D341Med (cell line): ENCODE data around the gene GJC2.
A peak's percentile ranks its signal among the peaks of the same experiment; 100 is the strongest.
"Not testable (repeated sequence)": the region's sequence is repeated elsewhere in the genome, so short reads cannot be mapped to it uniquely, and the experiment has no call there.

Source experiments
- DNase-seq: peaks from one replicate; pipeline ENCODE4 v3.0.0; 2012; ENCODE audit warnings: low spot score

The GJC2 gene

DNA sequence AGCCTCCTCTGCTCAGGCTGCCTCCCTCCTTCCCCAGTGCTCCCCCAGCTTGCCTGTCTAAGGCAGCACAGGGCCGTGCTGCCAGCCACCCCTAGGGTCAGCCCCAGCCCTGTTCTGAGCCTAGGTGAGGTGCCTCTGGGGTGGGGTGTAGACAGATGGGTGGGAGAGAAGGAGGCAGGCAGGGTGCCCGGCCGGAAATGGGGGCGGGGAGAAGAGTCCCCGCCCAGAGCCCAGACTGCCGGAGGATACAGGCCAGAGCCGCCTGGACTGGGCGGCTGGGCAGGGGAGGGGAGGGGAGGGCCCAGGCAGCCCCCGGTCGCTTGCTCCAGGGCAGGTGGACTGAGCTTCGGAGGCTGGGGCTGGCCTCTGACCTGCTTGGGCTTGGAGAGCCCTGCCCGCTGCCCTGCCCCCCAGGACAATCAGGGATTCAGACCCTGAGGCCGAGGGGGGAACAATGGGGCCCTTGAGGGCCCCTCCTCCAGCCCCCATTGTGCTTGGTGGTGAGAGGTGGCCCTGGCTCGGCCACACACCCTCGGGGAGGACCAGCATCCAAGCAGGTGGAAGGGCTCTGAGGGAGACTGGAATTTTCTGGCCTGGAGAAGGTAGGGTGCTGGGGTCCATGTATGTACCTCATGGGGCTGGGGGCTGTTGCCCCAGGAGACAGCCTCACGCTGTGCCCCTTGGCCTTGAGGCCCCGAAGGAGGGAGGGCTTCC is at the start of gene GJC2:
TSS of gene GJC2 (plus strand) at position 525 of the 714 bp plus-strand sequence. CDS start 7,829 bp downstream, outside the sequence.
- DNase-seq = peak; percentile 45

DNA sequence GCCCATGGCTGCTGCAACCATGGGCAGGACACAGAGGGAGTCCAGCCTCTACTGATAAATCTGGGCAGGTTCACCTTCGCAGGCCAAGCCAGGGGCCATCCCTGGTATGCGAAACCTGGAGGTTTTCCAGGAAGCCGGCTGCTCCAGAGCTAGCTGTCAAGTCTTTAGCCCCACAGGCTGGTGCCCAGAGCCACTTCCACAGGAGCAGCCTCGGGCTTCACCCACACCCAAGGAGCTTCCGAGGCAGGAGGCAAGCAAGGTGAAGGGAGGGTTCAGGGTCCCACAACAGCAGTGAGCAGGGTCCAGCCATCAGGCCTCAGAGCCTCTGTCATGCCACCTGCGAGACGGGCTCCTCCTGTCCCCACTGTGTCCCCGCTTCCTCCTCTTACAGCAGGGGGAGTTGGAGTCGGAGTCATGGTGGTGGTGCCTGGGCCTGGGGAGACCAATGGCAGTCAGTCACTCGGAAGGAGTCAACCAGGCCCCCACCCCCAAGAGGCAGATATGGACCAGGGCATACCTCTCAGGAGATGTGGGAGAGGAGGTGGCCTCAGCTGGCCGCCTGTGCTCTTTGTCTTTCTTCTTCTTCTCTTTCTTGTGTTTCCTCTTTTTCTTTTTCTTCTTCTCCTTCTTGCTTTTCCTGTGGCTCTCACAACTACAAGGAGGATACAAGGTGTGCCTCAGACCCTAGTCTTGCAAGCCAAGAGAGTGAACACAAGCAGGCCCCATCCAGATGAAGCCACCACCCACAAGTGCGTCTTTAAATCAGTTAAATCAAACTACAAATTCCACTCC is 48.7 kb upstream of the GJC2 start:
- peak; percentile 34 for DNase-seq

DNA sequence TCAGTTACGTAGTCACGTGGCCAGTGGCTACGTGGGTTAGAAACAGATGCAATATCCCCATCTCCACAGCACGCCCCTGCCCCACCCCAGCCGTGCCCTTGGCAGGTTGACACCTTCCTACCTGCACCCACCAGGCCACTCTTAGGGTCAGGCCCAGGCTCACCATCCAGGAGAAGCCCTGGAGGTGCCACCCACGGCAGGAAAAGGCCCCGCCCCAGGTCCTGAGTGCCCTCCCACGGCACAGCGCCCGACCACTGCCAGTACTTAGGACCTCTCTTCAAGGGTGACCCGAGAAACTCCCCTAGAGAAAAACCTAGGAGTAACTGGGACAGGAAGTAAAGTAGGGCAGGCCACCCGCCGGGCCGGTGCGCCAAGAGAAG is 48.1 kb upstream of the GJC2 start:
- DNase-seq = no peak

DNA sequence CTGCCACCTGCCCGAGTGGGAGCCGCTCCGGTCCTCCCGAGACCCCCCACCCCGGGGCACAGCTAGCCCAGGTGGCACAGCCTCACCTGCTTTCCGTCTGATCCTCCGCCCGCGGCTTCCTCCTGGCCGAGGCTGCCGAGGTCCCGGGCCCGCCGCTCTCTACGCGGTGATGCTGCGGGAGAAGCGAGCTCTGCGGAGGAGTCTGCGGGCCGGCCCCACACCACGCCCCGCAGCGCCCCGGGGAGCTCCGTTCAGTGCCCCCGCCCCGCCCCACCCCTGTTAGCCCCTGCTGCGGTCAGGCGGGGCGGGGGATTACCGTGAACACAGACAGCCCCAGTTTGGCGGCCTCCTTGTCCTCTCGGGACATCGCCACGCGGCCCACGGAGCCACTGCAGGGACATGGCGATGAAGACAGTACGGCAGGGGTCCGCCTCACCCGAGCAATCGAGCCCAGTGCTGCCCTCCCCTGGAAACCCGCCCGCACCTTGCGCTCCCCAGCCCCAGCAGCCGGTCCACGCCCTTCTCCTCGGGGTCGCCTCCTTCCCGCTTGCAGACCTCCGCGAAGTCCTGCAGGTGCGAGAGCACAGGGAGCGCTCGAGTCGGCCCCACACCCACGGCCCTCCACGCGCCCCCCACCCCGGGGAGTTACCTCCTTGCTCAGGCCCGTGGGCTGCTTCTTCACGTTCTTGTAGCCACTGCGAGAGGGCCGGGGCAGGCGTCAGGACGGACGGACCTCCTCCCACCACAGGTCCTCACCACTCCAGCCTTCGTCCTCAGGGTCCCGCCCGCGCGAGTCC is 47.5 kb upstream of the GJC2 start:
- DNase-seq = peak; percentile 86

DNA sequence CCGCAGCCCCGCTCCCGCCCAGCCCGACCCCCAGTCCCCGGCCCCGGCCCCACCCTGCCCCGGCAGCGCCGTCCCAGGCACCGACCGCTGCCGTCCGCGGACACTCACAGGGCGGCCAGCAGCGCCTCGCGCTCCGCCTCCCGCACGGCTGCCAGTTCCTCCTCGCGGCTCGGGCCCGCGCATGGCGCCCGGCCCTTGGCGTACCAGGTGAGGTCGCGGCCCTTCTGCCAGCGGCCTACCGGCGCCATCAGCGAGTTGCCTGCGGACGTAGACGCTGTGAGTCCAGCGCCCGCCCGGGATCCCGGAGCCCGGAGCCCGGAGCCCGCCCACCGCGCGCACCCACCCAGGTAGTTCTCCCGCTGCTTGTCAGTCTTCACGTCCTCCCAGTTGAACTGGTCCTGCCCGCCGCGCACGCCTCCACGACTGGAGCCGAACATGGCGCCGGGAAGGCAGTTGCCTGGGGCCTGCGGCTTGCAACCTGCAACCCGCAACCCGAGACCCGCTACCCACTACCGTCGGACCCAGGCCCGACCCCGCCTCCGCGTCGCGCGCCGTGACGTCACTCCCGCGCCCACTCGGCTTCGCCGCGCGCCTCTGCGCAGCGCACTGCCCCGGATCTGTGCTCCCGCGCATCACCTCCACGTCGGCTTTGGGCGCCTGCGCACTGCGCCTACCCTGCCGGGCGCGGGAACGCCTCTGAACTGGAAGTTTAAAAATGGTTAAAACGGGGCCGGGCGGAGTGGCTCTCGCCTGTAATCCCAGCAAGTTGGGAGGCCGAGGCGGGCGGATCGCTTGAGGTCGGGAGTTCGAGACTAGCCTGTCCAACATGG is 46.7 kb upstream of the GJC2 start, which contains the start of gene C1orf35:
TSS of gene C1orf35 (minus strand) at position 535 of the 830 bp plus-strand sequence. CDS start at position 437, 98 bp downstream.
- peak; percentile 99 for DNase-seq

DNA sequence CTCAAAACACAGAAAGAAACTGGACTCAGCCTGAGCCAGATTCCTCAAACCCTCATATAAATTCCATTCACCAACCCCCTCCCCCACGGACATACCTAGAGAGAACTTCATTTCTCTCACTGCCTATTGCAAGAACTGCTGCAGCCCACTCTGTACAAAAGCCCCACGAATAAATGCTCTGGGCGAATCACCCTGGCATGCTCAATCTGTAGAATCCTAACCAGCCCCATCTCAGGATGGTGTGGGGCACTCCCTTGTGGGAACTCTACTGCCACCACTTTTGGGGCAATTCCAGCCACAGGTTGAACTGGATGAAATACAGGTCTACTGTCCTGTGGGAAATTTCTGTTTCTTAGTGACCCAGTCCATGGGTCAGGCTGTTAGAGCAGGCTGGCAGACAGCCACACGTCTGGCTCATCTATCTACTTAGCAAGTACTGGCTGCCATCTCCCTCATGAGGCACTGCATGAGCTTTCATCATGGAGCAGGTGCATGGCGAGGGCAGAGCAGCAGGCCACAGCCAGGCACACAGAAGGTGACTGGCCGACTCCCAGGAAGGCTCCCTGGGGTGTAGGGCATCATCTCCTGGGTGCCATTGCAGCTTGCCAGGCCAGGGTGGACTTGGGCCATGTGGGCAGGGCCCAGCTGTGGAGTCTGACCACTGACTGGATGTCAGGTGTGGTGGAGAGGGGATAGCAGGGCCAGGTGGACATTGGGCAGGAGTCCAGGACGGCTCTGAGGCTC is 45.0 kb upstream of the GJC2 start:
- DNase-seq = peak; percentile 18

DNA sequence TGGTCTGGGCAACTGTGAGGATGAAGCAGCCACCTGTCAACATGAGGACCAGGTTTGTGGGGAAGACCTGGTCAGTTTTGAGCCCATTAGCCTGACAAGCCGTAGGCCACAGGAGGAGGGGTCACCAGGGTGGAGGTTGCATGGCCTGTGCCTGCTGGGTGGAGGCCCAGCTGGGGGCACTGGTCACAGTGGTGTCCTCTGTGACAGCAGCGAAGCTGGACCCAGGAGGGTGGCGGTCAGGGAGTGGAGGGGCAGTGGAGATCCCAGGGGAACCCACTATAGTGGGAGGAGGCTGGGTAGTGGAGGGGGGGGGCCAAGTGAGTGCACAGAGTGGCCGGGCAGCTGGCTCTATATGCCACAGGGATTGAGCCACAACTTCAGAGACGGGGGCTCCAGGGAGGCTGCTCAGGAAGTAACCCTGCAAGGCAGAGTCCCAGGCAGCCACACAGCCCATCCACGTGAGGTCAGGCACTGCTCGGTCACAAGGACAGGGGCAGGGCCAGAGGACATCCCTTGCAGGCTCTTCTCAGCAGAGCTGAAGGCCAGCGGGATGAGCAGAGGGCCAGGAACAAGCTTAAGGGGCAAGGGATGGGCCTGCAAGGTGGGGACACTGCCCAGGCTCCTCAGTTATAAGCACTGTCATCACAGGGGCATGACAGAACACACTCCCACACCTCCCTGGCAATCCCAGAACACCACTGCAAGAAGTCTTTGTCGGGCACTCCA is 44.3 kb upstream of the GJC2 start:
- peak; percentile 4 for DNase-seq

DNA sequence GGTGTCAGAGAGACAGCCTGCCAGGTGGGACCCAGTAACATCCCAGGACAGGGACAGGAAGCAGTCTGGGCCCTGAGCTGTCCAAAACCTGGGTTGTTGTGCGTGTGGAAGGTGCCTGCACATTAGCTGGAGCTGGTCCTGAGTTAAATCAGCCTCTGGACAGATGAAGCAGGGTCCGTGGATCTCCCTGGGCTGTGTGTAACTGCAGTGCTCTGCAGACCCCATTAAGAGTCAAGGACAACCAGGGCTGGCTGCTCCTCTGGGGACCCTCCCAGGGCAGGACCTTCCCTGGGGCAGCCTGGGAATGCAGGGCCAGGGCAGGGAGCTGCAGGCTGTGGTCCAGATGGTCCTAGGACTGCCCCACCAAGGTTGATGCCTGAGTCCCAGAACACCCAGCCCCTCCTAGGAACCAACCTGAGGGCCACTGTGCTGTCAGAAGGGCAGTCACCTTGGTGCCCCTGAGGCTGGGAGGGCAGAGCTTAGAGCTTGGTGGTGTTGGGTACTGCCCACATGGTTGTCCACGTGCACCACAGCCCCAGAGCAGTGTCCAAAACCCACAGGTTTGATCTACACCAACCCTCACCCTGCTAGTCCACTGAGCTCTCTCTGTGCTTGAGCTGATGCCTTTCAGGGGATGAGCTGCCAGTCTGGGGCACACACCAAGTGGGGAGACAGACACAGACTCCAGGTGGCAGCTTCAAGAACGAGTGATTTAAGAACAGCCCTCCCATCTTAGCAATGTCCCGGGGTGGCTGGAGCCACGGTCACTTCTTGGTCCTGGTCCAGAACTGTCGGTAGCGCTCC is 43.5 kb upstream of the GJC2 start:
- DNase-seq = peak; percentile 4

DNA sequence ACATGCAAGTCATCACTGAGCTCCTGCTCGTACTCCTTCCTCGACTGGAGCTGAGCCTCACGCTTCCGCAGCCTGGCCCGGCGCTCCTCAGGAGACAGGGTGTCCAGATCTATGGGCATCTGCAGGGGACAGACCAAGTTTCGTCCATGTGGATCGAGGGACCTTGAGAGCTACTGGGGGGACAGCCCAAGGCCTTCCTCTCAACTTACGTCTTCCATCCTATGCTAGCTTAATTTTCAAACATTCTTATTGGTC is 43.0 kb upstream of the GJC2 start:
- no peak for DNase-seq

DNA sequence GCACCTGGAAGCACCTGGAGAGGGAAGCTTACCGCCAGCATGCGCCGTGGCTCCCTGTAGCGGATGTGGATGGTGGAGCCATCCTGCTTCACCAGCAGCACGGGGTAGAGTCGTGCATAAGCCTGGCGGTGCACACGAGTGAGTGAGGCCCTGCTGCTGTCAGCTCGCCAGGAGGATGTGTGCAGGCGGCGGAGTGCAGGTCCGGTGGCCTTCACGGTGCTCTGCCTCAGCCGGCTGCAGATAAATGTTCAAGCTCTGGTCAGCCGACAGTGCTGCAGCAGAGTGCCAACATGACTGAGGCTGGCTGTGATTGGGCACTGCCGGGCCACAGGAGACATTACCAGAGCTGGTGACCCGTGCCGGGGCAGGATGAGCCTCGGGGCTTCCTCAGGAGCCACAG is 42.1 kb upstream of the GJC2 start:
- peak; percentile 5 for DNase-seq

DNA sequence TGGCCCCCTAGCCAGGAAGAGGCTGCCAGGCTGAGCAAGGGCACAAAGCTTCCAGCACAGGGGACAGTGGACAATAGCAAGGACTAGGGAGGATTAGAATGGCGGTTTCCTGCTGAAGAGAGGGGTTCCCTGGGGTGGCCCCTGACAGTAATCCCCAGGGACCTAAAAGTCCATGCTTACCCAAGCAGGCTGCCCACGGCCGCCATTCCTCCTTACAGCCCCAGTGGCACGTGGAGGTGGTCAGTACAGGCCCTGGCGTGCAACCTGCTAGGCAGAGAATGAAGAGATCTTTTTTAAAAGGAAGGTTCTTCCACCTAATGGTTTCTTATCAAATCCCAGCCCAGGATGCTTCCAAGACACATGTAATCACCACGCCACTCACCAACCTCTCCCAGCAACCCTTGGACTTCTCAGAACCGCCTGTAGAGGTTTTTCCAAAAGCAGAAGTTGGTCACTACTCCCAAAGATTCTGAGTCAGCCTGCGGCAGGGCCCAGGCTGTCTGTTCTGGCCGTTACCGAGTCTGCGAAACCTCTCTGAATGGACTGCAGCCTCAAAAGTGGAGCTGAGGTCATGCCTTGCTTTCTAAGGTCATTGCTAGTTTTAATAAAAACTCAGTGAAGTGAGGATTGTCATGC is 41.6 kb upstream of the GJC2 start:
- peak; percentile 4 for DNase-seq

DNA sequence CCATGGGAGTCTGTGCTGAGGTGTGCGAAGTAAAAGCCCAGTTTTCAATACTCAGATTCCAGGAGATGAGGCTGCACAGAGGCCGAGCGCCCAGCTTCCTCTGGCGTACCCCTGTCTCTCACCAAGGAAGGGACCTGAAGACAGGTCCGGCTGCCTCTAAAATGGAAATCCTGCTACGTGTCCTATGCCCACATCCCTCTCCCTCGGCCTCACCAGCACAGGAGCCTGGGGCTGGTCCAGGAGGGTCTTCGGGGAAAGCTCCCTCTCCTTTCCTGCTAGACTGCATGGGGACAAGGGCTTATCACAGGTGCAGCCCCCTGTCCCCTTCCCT is 41.0 kb upstream of the GJC2 start:
- DNase-seq = no peak

DNA sequence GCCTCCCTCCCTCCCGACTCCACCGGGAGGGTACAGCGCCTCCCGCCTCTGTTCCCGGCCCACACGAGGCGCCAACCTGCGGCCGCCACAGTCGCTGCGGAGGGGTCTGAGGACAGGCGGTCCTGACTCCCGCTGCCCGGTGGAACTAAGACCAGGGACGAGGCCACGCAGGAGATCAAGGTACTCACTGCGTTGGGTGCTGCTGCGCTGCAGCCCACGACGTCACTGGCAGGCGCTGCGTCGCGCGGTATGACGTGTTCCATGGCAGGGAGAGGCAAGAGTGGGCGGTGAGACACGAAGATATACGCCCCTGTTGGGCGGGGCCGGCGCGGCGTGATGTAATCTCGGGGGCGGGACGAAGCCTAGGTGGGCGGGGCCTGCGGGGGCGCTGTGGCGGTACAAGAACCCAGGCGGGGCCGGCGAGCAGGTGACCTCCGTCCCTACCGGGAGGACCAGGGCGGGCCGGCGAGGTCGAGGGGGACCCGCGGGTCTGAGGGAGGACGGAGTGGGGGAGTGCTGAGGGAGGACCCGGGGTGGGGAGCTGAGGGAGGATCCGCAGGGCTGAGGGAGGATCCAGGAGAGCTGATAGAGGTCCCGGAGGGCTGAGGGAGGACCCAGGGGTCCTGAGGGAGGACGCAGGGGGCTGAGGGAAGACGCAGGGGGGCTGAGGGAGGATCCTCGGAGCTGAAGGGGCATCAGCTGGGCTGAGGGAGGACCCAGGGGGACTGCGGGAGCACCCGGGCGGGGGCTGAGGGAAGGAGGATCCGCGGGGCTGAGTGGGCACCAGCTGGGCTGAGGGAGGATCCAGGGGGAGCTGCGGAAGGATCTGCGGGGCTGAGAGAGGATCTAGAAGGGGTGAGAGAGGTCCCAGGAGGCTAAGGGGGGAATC is 40.4 kb upstream of the GJC2 start, which contains the start of gene MRPL55:
TSS of gene MRPL55 (minus strand) at position 227 of the 889 bp plus-strand sequence. CDS start 1,039 bp downstream, outside the sequence.
- DNase-seq = peak; percentile 98

DNA sequence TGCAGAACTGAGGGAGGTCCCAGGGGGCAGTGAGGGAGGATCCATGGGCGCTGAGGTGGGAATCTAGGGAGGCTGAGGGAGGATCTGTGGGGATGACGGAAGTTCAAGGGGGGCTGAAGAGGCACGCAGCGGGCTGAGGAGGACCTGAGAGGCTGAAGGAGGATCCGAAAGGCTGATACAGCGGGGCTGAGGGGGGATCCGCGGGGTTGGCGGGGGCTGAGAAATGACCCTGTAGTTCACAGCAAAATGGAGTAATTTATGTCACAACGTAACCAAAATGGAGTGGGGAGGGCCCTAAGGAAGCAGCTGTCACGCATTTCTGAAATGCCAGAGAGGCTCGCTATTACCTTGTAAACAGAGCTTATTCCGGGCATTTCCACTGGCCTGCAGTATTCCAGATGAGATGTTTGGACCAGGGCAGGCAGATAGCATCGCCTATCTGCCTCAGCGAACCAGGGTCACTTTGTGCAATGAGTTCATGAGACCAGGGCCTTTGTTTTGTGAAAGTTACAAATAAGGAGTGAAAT is 39.7 kb upstream of the GJC2 start:
- no peak for DNase-seq

DNA sequence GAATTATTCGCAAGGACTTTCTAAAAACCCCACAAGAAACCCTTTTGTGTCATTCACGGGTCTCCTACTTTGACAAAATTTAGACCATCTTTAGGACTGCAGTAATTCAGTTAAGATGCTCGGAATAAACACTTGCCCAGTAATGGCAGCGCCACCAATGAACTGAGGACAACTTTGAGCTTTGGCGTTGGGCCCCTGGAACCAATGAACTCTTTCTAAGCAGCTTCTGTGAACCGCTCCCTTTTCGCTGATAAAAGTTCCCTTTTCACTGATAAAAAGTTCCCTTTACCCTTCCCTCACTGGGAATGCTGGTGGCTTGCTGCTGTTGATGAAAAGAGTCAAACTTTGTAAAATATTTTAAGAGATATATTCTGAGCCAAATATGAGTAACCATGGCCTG is 39.2 kb upstream of the GJC2 start:
- DNase-seq = peak; percentile 2

DNA sequence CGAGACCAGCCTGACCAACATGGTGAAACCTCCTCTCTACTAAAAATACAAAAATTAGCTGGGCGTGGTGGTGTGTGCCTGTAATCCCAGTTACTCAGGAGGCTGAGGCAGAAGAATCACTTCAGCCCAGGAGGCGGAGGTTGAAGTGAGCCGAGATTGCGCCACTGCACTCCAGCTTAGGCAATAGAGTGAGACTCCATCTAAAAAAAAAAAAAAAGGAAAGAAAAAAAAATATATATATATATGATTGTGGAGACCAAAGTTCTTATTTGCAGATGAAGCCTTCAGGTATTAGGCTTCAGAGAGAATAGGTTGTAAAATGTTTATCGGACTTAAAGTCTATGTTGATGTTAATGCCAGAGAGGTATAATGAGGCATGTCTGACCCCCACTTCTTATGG is 38.4 kb upstream of the GJC2 start:
- not testable (repeated sequence) for DNase-seq

DNA sequence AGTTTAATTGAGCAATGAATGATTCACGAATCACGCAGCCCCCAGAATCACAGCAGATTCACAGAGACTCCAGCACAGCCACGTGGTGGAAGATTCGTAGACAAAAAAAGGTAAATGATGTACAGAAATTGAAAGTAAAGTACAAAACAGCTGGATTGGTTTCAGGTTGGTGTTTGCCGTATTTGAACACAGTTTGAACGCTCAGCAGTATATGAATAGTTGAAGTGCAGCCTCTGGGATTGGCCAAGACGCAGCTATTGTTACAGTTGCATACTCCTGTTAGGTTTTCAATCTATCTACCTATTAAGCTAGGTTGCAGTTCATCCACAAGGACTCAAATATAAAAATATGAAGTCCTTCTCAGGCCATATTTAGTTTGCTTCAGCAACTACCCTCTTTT is 37.6 kb upstream of the GJC2 start:
- no peak for DNase-seq

DNA sequence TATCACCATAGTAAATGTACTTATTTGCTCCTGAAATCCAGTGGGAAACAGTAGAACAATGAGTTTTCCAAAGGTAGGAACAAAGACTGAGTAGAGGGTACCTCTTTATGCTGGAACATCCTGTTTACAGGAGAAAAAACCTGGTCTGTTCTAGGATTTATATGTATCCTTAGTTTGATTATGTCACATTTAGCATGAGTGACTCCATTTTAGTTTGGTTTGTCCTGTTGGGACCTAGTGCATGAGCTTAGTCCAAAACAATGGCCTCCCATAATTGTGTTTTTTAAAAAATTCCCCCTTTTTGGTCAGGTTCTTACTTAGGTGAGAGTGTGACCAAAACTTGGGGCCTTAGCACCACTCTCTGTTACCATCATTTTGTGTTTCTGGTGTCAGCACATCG is 37.1 kb upstream of the GJC2 start:
- DNase-seq = no peak
